Right ventricle myocardium inferior (tissue), 1 donor: ENCODE data around the gene GALNT10. TPM values are rescaled to one million over a fixed set of nuclear protein-coding genes. Genes with fewer than 3 reads are reported as not detected.
A peak's percentile ranks its signal among the peaks of the same experiment; 100 is the strongest.

Source experiments
- ATAC-seq: fragments of 200-7000 bp; cut with Tn5 transposase; one replicate; pipeline ENCODE4 v1.9.1; 2020; ENCODE audit warnings: mild to moderate bottlenecking, moderate library complexity
- DNase-seq: peaks from one replicate; pipeline ENCODE4 v3.0.0; 2021; ENCODE audit errors: missing footprints
- intact Hi-C: fragments of 100-400 bp; cut with DNase I; formaldehyde crosslinking; loops from one replicate; pipeline ENCODE4 v1.11.0; 2022
- total RNA-seq: library from RNA; stranded (reverse); fragmentation: NEBNext Ultra II Directional; extraction: Animal tissue kit (Norgen Biotek cat#: 25700); gene quantifications from one replicate; pipeline ENCODE4 v1.2.1, GENCODE V29; 2021
- donor health status: DM: no; HTN: yes; CAD: no; lungs with severe emphysema.

GALNT10 gene
- total RNA-seq, 1 donor from 2014 or later = 15.5 TPM

DNA sequence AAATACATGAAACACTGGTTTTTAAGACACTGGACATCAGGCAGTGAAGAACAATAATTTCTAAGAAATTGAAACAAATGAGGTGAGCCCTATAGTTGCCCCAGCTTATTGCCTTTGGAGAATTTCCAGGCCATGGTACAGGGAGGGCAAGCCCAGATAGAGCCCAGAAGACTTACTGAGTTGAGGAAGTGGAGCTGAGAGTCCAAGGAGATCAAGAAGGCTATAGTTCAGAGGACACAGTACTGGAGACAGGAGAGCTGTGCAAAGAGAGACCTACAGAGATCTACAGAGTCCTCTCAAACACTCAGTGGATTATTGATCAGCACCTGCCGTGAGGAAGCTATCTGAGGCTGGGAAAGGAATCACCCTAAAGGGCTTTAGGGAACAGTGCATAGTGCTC, 112.6 kb downstream of the GALNT10 start:
- intact Hi-C loops = no loop called here

GRCh38 chr5:154308443-154309370, 118.2 kb downstream of the GALNT10 start:
- no peak for ATAC-seq
- no peak for DNase-seq

More for the DNA sequence above, 112.6 kb downstream of the GALNT10 start:
- DNase-seq (no peak), ATAC-seq (no peak)

DNA sequence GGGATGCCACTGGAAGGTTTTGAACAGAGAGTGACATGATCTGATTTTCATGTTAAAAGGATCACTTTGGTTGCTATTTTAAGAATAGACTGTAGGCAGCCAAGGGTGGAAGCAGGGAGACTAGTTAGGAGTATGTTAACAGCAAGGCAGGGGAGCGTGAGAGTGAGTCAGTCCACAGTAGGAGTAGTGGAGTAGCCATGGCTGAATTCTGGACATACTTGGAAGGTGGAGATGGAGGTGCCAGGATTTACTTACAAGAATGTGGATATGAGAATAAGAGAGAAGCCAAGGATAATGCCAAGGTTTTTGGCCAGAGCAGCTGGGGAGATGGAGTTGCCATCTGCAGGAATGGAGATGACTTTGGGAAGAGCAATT, 118.8 kb downstream of the GALNT10 start:
- intact Hi-C loops = no loop called here
- DNase-seq (no peak), ATAC-seq (no peak)

More at GRCh38 chr5:154308443-154309370, 118.2 kb downstream of the GALNT10 start:
- intact Hi-C loops = no loop called here

DNA sequence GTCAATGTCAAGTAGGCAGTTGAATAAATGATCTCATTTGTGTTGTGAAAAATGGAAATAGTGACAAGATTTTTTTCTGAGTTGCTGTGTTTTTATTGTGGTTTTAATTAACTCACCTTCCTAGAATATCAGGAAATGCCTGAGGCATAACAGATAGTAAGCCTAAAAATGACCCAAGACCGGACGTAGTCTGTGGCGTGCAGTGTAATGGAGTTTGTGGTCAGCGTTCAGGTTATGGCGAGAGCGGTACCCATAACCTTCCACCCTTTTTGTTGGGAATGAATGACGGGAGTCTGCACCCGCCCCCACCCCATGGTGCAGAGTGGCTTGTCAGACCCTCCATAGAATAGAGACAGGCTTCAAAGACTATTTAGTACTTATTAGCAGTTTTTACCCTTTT, 119.3 kb downstream of the GALNT10 start:
- intact Hi-C loops = no loop called here
- no peak for ATAC-seq
- DNase-seq = no peak

DNA sequence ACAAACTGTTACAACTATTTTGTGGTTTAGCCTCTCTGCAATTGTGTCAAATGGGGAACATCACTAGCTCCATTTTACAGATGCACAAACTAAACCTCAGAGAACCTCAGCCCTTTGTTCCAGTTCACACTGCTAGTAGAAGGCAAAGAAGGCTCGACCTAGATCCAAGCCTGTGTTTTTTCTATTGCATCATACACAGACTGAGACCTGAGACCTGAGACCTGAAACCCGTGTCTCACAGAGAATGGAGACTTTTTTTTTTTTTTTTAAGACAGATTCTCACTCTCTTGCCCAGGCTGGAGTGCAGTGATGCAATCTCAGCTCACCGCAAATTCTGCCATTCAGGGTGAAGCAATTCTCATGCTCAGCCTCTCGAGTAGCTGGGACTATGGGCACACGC, 120.8 kb downstream of the GALNT10 start:
- ATAC-seq (no peak), DNase-seq (no peak)
- intact Hi-C loops = no loop called here

GRCh38 chr5:154312000-154312399, 121.5 kb downstream of the GALNT10 start:
- DNase-seq = no peak
- intact Hi-C loops = no loop called here
- ATAC-seq = no peak

- intact Hi-C loops = no loop called here
- DNase-seq (no peak), ATAC-seq (no peak)
These were observed 122.0 kb downstream of the GALNT10 start for GRCh38 chr5:154312576-154312975.

DNA sequence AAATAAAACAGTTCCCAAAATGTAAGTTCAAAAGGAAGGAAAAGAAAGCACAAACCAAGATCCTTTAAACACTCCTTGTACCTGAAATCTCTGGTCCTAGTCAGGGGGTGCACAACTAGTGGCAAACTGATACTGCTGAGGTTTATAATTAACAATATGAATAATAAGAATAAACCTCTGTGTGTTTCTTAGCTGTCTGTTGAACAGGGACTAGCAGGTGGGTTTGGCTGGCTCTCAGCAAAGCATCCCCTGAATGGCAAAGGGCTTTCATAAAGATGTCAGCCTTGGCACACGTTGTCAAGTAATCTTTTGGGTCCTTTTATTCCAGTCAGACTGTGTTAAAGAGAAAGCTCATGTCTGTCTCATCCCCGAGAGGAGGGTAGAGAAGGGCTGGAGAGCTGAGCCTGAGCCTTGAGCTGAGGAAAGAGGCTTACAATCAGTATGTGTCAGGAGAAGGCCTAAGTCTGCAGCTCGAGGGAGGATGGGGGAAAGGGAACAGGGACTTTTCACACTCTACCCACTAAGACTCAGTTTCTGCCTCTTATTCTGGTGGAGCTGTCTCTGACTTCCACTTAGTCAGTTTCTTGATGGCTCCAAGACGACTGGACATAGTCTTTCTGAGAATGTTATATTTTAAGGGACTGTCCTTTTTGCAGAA, 123.0 kb downstream of the GALNT10 start:
- ATAC-seq = no peak
- DNase-seq = no peak
- intact Hi-C loops = no loop called here

DNA sequence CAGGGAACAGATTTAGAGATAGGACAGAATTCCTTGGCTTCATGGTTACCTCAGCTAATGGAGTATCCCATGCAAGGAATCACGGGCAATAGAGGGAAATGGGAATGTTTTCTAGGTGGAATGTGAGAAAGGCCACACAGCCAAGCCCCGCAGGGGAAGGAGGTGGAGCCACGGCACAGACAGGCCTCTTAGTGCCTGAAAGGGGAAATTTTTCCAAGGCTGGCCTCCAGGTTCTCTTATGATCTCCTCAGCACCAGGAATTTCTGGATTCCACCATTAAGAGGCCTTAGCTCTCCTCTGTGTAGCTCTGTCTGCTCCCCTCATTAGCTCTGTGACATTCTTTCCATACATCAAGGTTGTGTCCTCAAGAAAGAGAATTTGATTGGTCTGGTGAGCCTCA, 124.7 kb downstream of the GALNT10 start:
- no peak for DNase-seq
- intact Hi-C loops = no loop called here
- ATAC-seq = no peak

- no peak for DNase-seq
- intact Hi-C loops = no loop called here
- ATAC-seq = no peak
These were observed 125.2 kb downstream of the GALNT10 start for GRCh38 chr5:154315756-154316155.

DNA sequence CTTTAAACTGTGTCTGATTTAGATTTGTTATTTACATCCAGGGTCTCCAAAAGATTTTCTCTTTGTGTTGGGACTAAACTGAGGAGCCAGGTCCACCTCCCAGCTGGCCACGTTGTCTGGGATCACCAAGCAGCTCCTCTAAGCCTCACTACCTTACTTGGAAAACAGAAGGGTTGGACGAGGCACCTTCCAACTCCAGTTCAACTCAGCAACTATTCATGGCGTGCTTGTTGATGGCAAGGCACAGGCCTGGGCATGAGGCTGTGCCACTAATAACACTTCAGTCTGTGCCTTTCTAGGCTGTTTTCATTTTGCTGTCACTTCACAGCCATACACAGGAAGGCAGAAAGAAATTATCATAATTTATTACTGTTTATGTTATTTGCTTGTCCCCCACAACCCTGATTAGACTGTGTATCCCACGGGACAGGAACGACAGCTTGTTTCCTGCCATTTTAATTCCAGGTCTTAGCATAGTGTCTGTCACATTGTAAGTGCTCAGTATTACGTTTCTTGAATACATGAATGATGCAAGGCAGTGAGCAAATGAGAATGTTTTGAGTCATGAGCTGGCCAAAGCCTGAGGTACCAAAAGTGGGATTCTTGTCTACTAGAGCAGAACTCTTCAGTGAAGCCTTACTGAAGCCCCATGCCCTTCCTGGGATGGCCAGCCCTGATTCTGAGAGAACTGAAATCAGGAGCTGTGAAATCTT, 125.8 kb downstream of the GALNT10 start:
- DNase-seq (no peak), ATAC-seq (no peak)
- intact Hi-C loops = no loop called here

DNA sequence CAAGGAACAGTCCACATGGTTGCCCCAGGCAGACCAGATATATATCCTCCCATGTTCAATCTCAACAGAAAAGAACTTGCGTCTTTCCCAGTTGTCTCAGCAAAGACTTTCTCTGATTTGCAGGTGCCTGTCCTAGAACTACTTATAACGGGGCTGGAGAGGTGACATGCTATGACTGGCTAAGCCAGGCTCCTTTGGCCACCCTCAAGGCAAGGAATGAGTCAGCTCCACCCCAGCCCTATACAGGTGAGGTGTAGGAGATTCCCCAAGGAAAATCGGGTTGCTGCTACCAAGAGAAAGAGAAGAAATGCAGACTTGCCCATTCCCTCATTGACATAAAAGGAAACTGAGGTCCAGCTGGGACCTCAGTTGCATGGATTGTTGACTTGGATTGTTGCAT, 127.4 kb downstream of the GALNT10 start:
- DNase-seq (no peak), ATAC-seq (no peak)
- intact Hi-C loops = no loop called here

DNA sequence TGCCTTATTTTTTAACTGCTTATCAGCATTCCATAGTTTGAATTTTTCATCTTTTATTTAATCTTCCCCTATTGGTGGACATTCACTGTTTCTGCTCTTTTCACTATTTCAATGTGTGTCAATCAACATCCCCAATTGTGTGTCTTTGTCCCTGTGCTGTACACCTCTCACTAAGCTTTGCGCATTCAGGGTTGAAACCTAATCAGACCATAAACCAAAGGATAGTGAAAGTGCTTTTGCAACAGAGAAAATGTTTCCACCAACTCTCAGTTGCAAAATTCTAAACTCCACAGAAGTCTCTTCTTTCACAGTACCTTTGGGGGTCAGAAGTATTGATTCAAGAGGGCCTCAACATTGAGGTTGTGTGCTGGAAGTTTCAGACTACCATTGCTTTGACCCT, 128.2 kb downstream of the GALNT10 start:
- ATAC-seq = no peak
- no peak for DNase-seq
- intact Hi-C loops = no loop called here

DNA sequence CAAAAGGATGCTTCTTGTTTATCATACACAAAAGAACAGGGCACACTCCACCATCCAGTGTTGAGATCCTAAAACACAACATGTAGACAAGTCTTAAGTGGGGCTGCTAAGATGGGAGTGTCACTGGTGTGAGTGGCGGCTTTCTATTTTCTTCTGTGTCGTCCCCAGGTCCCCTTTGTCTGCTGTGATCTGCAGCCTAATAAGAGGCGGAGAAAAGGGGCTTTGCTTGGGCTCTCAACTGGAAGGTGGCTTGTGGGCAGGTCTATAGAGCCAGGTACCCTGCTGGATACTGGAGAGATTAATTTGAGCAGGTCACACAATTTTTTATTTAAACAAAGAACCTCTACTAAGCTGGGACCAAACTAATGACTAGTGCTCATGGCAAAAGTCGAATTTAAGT, 129.2 kb downstream of the GALNT10 start:
- DNase-seq (no peak), ATAC-seq (no peak)
- intact Hi-C loops = no loop called here

DNA sequence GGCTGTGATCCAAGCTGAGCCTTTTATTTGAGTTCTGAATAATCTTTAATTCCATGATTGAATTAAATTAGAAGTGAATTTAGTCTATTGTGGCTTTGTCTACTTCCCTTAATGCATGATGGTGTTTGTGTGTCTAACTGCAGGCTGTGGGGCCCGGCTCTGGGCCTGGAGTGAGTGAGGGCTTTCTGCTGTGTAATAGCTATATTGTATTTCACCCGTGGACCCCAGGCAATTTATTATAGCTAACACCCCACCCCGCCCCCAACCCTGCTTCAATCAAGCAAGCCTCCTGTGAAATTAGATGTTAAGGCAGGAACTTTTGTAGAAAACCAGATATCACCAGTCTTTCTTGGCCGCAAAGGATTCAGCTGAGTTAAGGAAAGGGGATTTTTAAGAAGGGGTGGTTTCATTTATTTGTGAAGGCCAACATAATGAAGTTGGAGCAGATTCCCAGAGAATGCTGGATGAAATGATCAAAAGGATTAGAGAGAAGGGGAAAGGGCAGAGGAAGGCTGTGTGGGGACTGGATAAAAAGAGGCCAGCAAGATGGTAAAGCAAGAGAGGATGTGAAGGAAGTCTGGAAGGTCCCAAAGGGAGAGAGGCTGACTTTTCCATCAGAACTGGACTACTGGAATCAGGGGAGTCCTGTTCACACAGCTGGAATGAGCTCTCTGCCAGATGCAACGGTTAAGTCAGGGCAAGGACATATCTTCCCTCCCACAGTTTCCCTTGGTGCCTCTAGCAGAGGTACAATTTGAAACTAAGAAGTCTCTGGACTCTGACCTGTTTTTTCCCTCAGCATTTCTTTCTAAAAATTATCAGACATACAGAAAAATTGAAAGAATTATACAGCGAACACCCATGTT, 129.9 kb downstream of the GALNT10 start:
- no peak for DNase-seq

DNA sequence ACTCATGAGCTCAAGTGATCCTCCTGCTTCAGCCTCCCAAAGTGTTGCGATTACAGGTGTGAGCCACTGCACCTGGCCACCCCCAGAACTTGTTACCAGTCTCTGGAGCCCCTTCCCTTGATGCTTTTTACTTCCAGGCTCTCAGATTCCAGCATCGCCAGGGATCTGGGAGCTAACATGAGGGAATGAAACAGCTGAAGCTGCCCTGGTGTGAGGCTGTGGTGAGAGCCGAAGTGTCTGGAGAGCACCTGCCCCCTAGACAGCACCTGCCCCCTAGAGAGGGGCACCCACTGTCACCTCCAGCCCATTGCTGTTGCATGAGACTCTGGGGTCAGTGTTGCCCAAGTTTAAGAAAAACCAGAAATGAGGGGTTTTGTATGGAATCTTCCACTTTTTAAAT, 131.0 kb downstream of the GALNT10 start:
- intact Hi-C loops = no loop called here
- no peak for ATAC-seq
- no peak for DNase-seq

More for the DNA sequence above, 129.9 kb downstream of the GALNT10 start:
- ATAC-seq = peak; percentile 94
- intact Hi-C loops = no loop called here

GRCh38 chr5:154324033-154324432, 133.5 kb downstream of the GALNT10 start:
- DNase-seq (no peak), ATAC-seq (no peak)
- intact Hi-C loops = no loop called here

DNA sequence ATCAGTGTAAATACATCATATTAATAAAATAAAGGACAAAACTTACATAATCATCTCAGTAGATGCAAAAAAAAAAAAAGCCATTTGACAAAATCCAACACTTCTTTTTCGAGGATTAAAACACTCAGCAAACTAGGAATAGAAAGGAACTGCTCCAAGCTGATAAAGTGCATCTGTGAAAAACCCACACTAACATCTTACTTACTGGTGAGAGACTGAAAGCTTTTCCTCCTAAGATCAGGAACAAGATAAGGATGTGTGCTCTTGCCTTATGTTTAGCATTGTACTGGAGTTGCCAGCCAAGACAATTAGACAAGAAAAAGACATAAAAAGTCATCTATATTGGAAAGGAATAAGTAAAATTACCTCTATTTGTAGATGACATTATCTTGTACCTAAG, 135.0 kb downstream of the GALNT10 start:
- intact Hi-C loops = no loop called here
- no peak for ATAC-seq
- DNase-seq = no peak

DNA sequence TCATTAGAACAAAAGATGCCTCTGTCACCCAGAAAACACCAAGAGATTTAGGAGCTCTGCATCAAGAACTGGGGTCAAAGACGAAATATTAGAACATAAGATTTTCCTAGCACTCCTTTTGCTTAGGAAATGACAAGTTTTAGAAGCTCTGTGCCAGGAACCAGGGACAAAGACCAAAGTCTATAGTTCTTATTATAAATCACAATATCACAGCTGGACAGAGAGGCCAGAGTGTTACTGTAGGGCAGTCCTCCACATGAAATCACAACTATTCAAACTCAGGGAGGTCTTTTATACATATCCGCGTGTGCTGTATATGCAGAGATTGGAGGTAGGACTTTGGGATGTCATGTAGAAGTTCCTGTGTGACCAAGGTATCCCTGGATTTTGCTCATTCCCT, 138.5 kb downstream of the GALNT10 start:
- intact Hi-C loops = no loop called here
- DNase-seq (no peak), ATAC-seq (no peak)
